Measurements from ENCODE around the gene PRKCB. TPM values are rescaled to one million over a fixed set of nuclear protein-coding genes. Genes with fewer than 3 reads are reported as not detected.

The PRKCB gene
- total RNA-seq, 4 donors from 2014 or later: 7.7 to 40.0 (median 12.2) TPM

GRCh38 chr16:23823475-23824384 lies 12.1 kb upstream of the PRKCB start:
- 65% methylated on average over 9 of the region's 9 CpGs for WGBS
- no peaks in the 10 kb centered on the region for H3K27me3 ChIP-seq
- no peaks in the 10 kb centered on the region for H3K4me1 ChIP-seq
- no peaks in the 10 kb centered on the region for H3K36me3 ChIP-seq
- H3K4me3 ChIP-seq: no peak overlapping the region
- no peak for DNase-seq (ENCODE audit: low spot score in 2 of 2)
- H3K9me3 ChIP-seq: no peaks in the 10 kb centered on the region
- TF ChIP-seq EP300 (IDR thresholded peaks at IDR 0.05): no peak
- TF ChIP-seq, protein P1, sequence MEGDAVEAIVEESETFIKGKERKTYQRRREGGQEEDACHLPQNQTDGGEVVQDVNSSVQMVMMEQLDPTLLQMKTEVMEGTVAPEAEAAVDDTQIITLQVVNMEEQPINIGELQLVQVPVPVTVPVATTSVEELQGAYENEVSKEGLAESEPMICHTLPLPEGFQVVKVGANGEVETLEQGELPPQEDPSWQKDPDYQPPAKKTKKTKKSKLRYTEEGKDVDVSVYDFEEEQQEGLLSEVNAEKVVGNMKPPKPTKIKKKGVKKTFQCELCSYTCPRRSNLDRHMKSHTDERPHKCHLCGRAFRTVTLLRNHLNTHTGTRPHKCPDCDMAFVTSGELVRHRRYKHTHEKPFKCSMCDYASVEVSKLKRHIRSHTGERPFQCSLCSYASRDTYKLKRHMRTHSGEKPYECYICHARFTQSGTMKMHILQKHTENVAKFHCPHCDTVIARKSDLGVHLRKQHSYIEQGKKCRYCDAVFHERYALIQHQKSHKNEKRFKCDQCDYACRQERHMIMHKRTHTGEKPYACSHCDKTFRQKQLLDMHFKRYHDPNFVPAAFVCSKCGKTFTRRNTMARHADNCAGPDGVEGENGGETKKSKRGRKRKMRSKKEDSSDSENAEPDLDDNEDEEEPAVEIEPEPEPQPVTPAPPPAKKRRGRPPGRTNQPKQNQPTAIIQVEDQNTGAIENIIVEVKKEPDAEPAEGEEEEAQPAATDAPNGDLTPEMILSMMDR (IDR thresholded peaks at IDR 0.05): no peak
- no peak for TF ChIP-seq POLR2A (IDR thresholded peaks at IDR 0.05)
- no peak for TF ChIP-seq POLR2AphosphoS5 (IDR thresholded peaks at IDR 0.05)
- H3K27ac ChIP-seq: no peak overlapping the region

DNA sequence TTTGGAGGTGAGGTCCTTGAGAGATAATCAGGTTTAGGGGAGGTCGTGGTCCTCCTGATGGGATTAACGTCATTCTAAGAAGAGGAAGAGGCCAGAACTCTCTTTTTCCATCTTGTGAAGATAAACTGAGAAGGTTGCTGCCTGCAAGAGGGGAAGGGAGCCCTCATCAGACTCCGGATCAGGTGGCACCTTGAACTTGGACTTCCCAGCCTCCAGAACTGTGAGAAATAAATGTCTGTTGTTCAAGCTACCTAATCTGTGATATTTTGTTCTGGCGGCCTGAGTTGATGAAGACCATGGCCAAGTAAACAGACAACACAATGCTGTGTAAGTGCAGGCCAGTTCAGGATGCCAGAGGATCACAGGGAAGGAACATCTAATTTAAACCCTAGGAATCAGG lies 10.9 kb upstream of the PRKCB start:
- Histone ChIP-seq H3K36me3 (no peaks in the 10 kb centered on the region), H3K9me3 (peaks cover 3% of the 10 kb centered on the region), H3K4me1 (no peaks in the 10 kb centered on the region), H3K27me3 (no peaks in the 10 kb centered on the region), H3K27ac (no peak overlapping the region), H3K4me3 (no peak overlapping the region)
- no peak for DNase-seq (ENCODE audit: low spot score in 2 of 2)
- TF ChIP-seq, protein P1 (IDR thresholded peaks at IDR 0.05): no peak
- TF ChIP-seq POLR2A (IDR thresholded peaks at IDR 0.05): no peak
- no peak for TF ChIP-seq EP300 (IDR thresholded peaks at IDR 0.05)
- TF ChIP-seq POLR2AphosphoS5 (IDR thresholded peaks at IDR 0.05): no peak
- WGBS: 53% methylated on average over 4 of the region's 4 CpGs

DNA sequence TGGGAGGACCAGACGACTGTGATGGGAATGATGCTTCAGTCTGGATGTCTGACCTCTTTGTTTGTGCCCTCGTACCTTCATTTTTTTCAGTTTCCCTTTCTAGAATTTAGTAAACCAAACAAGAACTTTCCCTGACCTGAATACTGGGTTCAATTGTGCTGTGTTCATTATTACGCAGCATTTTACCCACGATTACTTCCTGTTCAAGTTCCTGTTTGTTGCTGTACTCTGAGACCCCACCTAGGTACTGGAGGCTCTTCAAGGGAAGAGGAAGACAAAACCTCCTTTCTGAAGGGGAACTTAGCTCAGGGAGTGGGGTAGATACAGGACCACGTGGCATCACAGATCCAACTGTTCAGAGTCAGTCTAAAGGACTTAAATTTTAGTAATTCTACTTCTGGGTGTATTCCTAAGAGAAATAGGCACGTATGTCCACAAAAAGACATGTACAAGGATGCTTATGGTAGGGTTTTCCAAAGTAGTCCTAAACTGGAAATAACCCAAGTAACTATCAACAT lies 9.2 kb upstream of the PRKCB start:
- Histone ChIP-seq H3K27ac (no peak overlapping the region), H3K9me3 (peaks cover 8% of the 10 kb centered on the region), H3K27me3 (no peaks in the 10 kb centered on the region), H3K4me3 (no peak overlapping the region), H3K36me3 (no peaks in the 10 kb centered on the region), H3K4me1 (no peaks in the 10 kb centered on the region)
- TF ChIP-seq, protein P1 (IDR thresholded peaks at IDR 0.05): no peak
- TF ChIP-seq POLR2AphosphoS5 (IDR thresholded peaks at IDR 0.05) (no peak), POLR2A (IDR thresholded peaks at IDR 0.05) (no peak), EP300 (IDR thresholded peaks at IDR 0.05) (no peak)
- WGBS: 52% methylated on average over 6 of the region's 6 CpGs
- DNase-seq (ENCODE audit: low spot score in 2 of 2): no peak

GRCh38 chr16:23827057-23827456 lies 8.7 kb upstream of the PRKCB start:
- H3K36me3 ChIP-seq: no peaks in the 10 kb centered on the region
- TF ChIP-seq POLR2AphosphoS5 (IDR thresholded peaks at IDR 0.05): no peak
- no peak for TF ChIP-seq POLR2A (IDR thresholded peaks at IDR 0.05)
- TF ChIP-seq EP300 (IDR thresholded peaks at IDR 0.05): no peak
- TF ChIP-seq, protein P1 (IDR thresholded peaks at IDR 0.05): no peak
- WGBS: 53% methylated on average over 4 of the region's 4 CpGs
- no peak overlapping the region for H3K4me3 ChIP-seq
- peaks cover 8% of the 10 kb centered on the region for H3K9me3 ChIP-seq
- no peak overlapping the region for H3K27ac ChIP-seq
- H3K4me1 ChIP-seq: no peaks in the 10 kb centered on the region
- no peaks in the 10 kb centered on the region for H3K27me3 ChIP-seq
- DNase-seq (ENCODE audit: low spot score in 2 of 2): no peak

DNA sequence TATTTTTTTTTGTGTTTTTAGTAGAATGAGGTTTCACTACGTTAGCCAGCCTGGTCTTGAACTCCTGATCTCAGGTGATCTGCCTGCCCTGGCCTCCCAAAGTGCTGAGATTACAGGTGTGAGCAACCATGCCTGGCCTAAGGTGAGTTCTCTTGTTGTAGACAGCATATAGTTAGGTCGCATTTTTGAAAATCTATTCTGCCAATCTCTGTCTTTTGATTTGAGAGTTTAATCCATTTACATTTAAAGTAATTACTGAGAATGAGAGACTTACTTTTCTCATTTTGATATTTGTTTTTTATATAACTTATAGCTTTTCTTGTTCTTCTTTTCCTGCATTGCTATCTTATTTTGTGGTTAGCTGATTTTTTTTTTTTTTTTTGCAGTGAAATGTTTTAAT lies 6.3 kb upstream of the PRKCB start:
- Histone ChIP-seq H3K27ac (no peak overlapping the region), H3K9me3 (peaks cover 8% of the 10 kb centered on the region), H3K4me3 (no peak overlapping the region), H3K27me3 (peaks cover under 1% of the 10 kb centered on the region), H3K36me3 (no peaks in the 10 kb centered on the region), H3K4me1 (no peaks in the 10 kb centered on the region)
- no peak for DNase-seq (ENCODE audit: low spot score in 2 of 2)
- 76% methylated on average over 2 of the region's 2 CpGs for WGBS
- no peak for TF ChIP-seq EP300 (IDR thresholded peaks at IDR 0.05)
- TF ChIP-seq, protein P1 (IDR thresholded peaks at IDR 0.05): no peak
- no peak for TF ChIP-seq POLR2AphosphoS5 (IDR thresholded peaks at IDR 0.05)
- no peak for TF ChIP-seq POLR2A (IDR thresholded peaks at IDR 0.05)
